Adrenal gland (tissue), 12 donors: Measurements from ENCODE around the gene LRRC4. TPM values are rescaled to one million over a fixed set of nuclear protein-coding genes. Genes with fewer than 3 reads are reported as not detected.

Source experiments
- DNase-seq, 7 donors: peaks; one replicate each; pipeline ENCODE4 v3.0.0-alpha.2; 2019 to 2020
- H3K27ac ChIP-seq, 5 donors: fragments of 200-600 bp; sonication (generic) in 4 of 5; 1 replicate in 3 of 5; 2 replicates in 2 of 5; pipeline versions ENCODE4 v1.5.1 to v1.8.0; 2016 to 2020; ENCODE audit warnings: mild to moderate bottlenecking in 1 of 5
- H3K27me3 ChIP-seq: fragments of 200-600 bp; 2 replicates; pipeline ENCODE4 v1.8.0; 2021
- H3K36me3 ChIP-seq, 2 donors: fragments of 200-600 bp; replicated peaks in 1 of 2; 1 replicate in 1 of 2; 2 replicates in 1 of 2; pipeline versions ENCODE4 v1.5.1 to v1.8.0; 2018 to 2022
- H3K4me1 ChIP-seq, 2 donors: fragments of 200-600 bp; replicated peaks in 1 of 2; 1 replicate in 1 of 2; 2 replicates in 1 of 2; pipeline versions ENCODE4 v1.5.1 to v1.8.0; 2018 to 2021
- H3K4me3 ChIP-seq, 4 donors: fragments of 200-600 bp; sonication (generic) in 3 of 4; one replicate each; pipeline ENCODE4 v1.5.1; 2016 to 2018
- H3K9me3 ChIP-seq, 3 donors: fragments of 200-600 bp; sonication (generic) in 1 of 3; replicated peaks in 1 of 3; 1 replicate in 2 of 3; 2 replicates in 1 of 3; pipeline versions ENCODE4 v1.5.1 to v1.8.0; 2016 to 2021
- POLR2A ChIP-seq, 2 donors: fragments of 450-650 bp; IDR thresholded peaks; one replicate each; pipeline ENCODE4 v1.6.1; 2017; ENCODE audit warnings: antibody characterized with exemption in 2 of 2, mild to moderate bottlenecking in 2 of 2, moderate library complexity in 1 of 2
- WGBS, 4 donors: extraction: QIAGEN DNeasy Blood & Tissue Kit in 2 of 4; methylation state at CpG; one replicate each; pipeline versions ENCODE4 v1.1.5 to v1.1.7; 2013 to 2017; 5-methylcytosine and 5-hydroxymethylcytosine counted together
- intact Hi-C, 2 donors: fragments of 100-400 bp; cut with DNase I; formaldehyde crosslinking; loops; one replicate each; pipeline versions ENCODE4 v1.14.1 to v1.15.0; 2022 to 2023
- polyA plus RNA-seq, 3 donors: library from polyadenylated mRNA; stranded (reverse); fragments of 200-250 nt in 2 of 3; fragments of 350-450 nt in 1 of 3; fragmentation: Illumina TruSeq in 1 of 3; extraction: RNeasy Lipid Tissue Mini Kit (QIAGEN cat#74804) in 1 of 3; gene quantifications; one replicate each; pipeline ENCODE4 v1.2.3, GENCODE V29; 2013 to 2014
- total RNA-seq, 9 donors: library from RNA; depleted of rRNA in 4 of 9; stranded (reverse); fragments of >200 nt in 4 of 9; fragments of 120-200 nt in 1 of 9; fragmentation: NEBNext Ultra II Directional in 1 of 9; extraction: Animal tissue kit (Norgen Biotek cat#: 25700) in 1 of 9; gene quantifications; one replicate each; pipeline versions ENCODE4 v1.1.0 to v1.2.4, GENCODE V29; 2013 to 2023
- TF ChIP-seq, protein P1 (sequence below), 6 experiments: fragments of 450-650 bp in 4 of 6; fragments of 200-600 bp in 2 of 6; sonication (generic) in 1 of 6; IDR thresholded peaks; 1 replicate in 5 of 6; 2 replicates in 1 of 6; pipeline versions ENCODE4 v1.5.1 to v1.8.0; 2016 to 2021; ENCODE audit warnings: antibody characterized with exemption in 6 of 6, mild to moderate bottlenecking in 2 of 6, moderate library complexity in 1 of 6
- donor health status: healthy with polysubstance abuse.
- donor health status: Bipolar disorder and iron deficiency.
- donor health status: DM: yes; HTN: yes; CAD: no.
- donor health status: DM: no; HTN: no; CAD: no.
- donor health status: DM: no; HTN: no; CAD: no.
- donor health status: DM: yes; HTN: yes; CAD: no.

LRRC4 gene
- total and polyA plus RNA-seq, 12 donors: 2.2 to 23.7 (median 8.4) TPM

DNA sequence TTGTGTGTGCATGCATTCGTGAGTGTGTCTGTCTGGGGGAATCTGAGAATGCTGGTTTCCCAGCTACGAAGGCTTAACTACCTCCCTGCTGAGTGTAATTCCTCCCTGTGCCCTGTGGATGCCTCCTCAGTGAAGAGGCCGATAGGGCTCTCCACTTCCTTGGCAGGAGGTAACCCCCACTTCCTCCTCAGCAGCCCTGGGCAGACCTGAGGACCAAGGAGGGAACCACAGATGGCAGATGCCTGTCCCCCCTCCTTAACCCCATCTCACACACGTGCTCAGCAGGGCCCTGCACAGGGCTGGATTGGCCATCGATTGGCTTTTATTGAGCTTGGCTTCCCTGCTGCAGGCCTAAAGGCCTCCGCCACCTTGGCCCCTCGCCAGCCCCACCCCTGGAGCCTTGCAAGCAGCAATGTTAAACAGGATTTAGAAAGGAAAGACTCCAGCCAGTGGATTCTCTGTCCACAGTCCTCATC is 45.6 kb upstream of the LRRC4 start:
- whole genome bisulfite sequencing, 4 donors: 56 to 77% (median 64%) methylated on average over 4 to 7 of the region's 7 CpGs
- peaks cover 0 to 12% of the 10 kb centered on the region in 2 donors for H3K36me3 ChIP-seq
- peak; percentile 41 to 81 (median 57) for DNase-seq

DNA sequence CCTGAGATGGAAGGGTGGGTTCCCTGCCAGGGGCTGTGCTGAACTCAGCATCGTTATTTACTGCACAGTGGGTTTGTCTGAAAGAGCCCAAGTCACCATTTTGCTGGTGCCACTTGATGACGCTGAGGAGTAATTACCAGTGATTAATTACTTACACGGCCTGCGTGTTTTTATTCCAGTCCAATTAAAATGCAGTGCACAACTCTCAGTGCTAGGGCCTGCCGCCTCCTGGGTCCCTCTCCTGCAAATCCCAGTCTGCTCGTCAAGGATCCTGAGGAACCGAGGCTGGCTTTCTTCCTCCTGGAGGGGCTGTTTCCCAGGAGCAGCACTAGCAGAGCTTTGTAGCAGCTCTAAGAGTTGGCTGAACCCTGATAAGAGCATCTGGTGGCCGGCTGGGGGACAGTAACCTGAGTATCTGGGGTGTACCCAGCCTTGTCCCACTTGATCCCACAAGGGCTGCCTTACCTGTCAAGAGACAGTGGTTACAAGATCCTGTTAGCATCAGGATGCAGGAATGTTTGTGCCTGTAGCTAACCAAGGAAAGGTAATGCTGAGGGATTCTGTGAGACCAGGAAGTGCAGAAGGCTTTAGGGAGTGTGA is 45.1 kb upstream of the LRRC4 start:
- DNase-seq: no peak
- Histone ChIP-seq H3K36me3 (peaks cover 0 to 7% of the 10 kb centered on the region in 2 donors), H3K27ac (peak overlapping the region in 1 of 5 donors; percentile 29), H3K4me3 (no peak overlapping the region), H3K27me3 (no peaks in the 10 kb centered on the region), H3K9me3 (no peaks in the 10 kb centered on the region), H3K4me1 (peaks cover 0 to 2% of the 10 kb centered on the region in 2 donors)
- intact Hi-C loops: no loop called here
- 85 to 95% (median 87%) methylated on average over 6 to 8 of the region's 8 CpGs for WGBS, 4 donors
- TF ChIP-seq, protein P1, sequence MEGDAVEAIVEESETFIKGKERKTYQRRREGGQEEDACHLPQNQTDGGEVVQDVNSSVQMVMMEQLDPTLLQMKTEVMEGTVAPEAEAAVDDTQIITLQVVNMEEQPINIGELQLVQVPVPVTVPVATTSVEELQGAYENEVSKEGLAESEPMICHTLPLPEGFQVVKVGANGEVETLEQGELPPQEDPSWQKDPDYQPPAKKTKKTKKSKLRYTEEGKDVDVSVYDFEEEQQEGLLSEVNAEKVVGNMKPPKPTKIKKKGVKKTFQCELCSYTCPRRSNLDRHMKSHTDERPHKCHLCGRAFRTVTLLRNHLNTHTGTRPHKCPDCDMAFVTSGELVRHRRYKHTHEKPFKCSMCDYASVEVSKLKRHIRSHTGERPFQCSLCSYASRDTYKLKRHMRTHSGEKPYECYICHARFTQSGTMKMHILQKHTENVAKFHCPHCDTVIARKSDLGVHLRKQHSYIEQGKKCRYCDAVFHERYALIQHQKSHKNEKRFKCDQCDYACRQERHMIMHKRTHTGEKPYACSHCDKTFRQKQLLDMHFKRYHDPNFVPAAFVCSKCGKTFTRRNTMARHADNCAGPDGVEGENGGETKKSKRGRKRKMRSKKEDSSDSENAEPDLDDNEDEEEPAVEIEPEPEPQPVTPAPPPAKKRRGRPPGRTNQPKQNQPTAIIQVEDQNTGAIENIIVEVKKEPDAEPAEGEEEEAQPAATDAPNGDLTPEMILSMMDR (IDR thresholded peaks at IDR 0.05): no peak
- TF ChIP-seq POLR2A (IDR thresholded peaks at IDR 0.05): no peak

More for the DNA sequence above, 45.6 kb upstream of the LRRC4 start:
- no peak overlapping the region for H3K4me3 ChIP-seq
- H3K27me3 ChIP-seq: no peaks in the 10 kb centered on the region
- H3K4me1 ChIP-seq: peaks cover 0 to 2% of the 10 kb centered on the region in 2 donors
- H3K27ac ChIP-seq: peak overlapping the region in 1 of 5 donors; percentile 19
- H3K9me3 ChIP-seq: no peaks in the 10 kb centered on the region
- TF ChIP-seq POLR2A (IDR thresholded peaks at IDR 0.05): no peak
- TF ChIP-seq, protein P1 (IDR thresholded peaks at IDR 0.05): no peak
- intact Hi-C loops: no loop called here

DNA sequence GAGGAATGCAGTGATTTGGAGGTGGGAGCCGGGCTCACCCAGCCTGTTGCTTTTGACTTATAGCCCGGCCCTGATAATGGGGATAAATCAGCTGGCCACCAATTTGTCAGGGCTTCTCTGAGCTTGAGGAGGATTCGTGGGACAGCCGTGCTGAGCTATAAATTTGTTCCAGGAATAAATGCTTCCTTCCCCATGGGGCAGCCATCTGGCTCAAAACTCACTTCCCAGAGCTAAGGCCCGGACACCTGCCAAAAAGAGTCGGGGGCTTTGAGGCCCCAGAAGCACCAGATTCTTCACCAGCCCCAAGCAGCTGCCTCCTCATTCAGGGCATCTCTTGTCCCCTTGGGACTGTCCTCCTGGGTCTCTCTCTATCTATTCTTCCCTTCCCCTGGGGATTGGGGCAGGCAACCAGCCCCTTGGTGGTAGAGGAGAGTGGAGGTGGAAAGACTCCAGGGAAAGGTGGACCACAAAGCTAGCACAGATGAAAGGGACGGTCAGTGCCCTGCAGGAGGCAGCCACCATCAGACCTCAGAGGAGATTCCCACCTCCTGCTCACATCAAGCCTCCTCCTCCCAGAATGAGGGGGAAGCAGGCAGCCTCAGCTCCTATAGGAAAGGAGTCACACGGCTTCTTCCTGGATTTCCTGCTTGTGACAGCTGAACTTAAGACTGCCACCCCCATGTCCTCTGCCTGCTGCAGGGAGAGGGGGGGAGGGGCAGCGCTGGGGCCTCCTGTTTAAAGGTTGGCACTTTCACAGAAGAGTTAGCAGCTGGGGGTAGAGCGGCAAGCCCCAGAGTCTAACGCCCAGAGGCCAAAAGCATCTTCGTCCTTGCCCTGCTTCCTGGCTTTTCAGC is 44.2 kb upstream of the LRRC4 start:
- peaks cover 0 to 6% of the 10 kb centered on the region in 2 donors for H3K36me3 ChIP-seq
- 76 to 85% (median 84%) methylated on average over 7 to 12 of the region's 12 CpGs for WGBS, 4 donors
- DNase-seq: peak in 3 of 7 donors; percentile 14 to 34 (median 20)
- no peaks in the 10 kb centered on the region for H3K9me3 ChIP-seq
- TF ChIP-seq, protein P1 (IDR thresholded peaks at IDR 0.05): no peak
- TF ChIP-seq POLR2A (IDR thresholded peaks at IDR 0.05): no peak
- no peak overlapping the region for H3K4me3 ChIP-seq
- intact Hi-C loops: no loop called here
- peak overlapping the region in 1 of 5 donors; percentile 37 for H3K27ac ChIP-seq
- no peaks in the 10 kb centered on the region for H3K27me3 ChIP-seq
- H3K4me1 ChIP-seq: peaks cover 0 to 2% of the 10 kb centered on the region in 2 donors

DNA sequence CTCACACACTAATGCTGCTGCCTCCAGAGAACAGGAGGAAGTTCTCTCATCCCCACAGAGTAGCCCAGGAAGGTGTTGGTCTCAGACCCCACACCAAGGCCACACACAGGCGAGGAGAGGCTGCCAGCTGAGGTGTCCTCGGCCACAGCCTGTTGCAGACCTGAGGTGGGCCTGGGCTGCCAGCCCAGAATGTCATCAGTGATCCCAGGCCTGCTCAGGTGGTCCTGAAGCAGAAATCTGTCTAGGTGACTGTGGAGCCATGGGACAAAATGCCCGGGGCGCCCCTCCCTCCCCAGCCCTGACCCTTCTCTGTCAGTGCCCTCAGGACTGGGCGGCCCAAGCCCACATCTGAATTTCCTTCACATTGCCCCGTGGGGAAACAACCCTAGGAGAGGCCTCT is 43.5 kb upstream of the LRRC4 start:
- Histone ChIP-seq H3K4me1 (peaks cover 0 to 2% of the 10 kb centered on the region in 2 donors), H3K4me3 (no peak overlapping the region), H3K27ac (peak overlapping the region in 1 of 5 donors; percentile 37), H3K9me3 (no peaks in the 10 kb centered on the region), H3K27me3 (no peaks in the 10 kb centered on the region), H3K36me3 (peaks cover 0 to 6% of the 10 kb centered on the region in 2 donors)
- 80 to 88% (median 85%) methylated on average over 4 to 6 of the region's 6 CpGs; no CpG with 5 or more reads in 1 of the 4 donors for WGBS, 4 donors
- TF ChIP-seq, protein P1 (IDR thresholded peaks at IDR 0.05): no peak
- no peak for TF ChIP-seq POLR2A (IDR thresholded peaks at IDR 0.05)
- intact Hi-C loops: no loop called here
- DNase-seq: no peak
